PC-3 (cell line): ENCODE measurements around the gene GSG1.

Experiments used
- CTCF ChIP-seq: fragments of 300-600 bp; sonication (generic); conservative IDR thresholded peaks from 2 replicates; pipeline ENCODE4 v1.5.1; 2017; ENCODE audit warnings: antibody characterized with exemption, low read depth, mild to moderate bottlenecking, low read length
- EZH2 ChIP-seq: fragments of 300-600 bp; sonication (generic); IDR thresholded peaks from one replicate; pipeline ENCODE4 v1.6.1; 2017; ENCODE audit warnings: antibody characterized with exemption, mild to moderate bottlenecking, low read length; ENCODE audit not compliant: unreplicated experiment
- EZH2phosphoT487 ChIP-seq: fragments of 300-600 bp; sonication (generic); IDR thresholded peaks from 2 replicates; pipeline ENCODE4 v1.6.1; 2018; ENCODE audit warnings: mild to moderate bottlenecking, antibody characterized with exemption, low read length, borderline replicate concordance

- TF ChIP-seq CTCF (no peak), EZH2phosphoT487 (no peak), EZH2 (no peak)
Observed at GRCh38 chr12:13052421-13052820, 51.0 kb downstream of the GSG1 start.
